GM23338 (cell line): ENCODE measurements around the gene VPS4A.

Experiments used
- CTCF ChIP-seq, 2 experiments: fragments of 200-600 bp in 1 of 2; sonication (generic) in 1 of 2; conservative IDR thresholded peaks; 2 replicates each; pipeline versions ENCODE4 v1.5.1 to v1.6.1; 2016 to 2017; ENCODE audit warnings: antibody characterized with exemption in 2 of 2, low read depth in 2 of 2, mild to moderate bottlenecking in 2 of 2, moderate library complexity in 1 of 2
- EZH2 ChIP-seq: fragments of 200-600 bp; sonication (generic); IDR thresholded peaks from one replicate; pipeline ENCODE4 v1.8.0; 2017; ENCODE audit warnings: antibody characterized with exemption, mild to moderate bottlenecking, low read depth; ENCODE audit not compliant: unreplicated experiment
- EZH2phosphoT487 ChIP-seq: fragments of 200-600 bp; sonication (generic); IDR thresholded peaks from one replicate; pipeline ENCODE4 v1.8.1; 2018; ENCODE audit warnings: antibody characterized with exemption; ENCODE audit not compliant: unreplicated experiment
- REST ChIP-seq: IDR thresholded peaks from one replicate; pipeline ENCODE4 v1.6.1; 2018; ENCODE audit warnings: antibody characterized with exemption; ENCODE audit not compliant: unreplicated experiment

DNA sequence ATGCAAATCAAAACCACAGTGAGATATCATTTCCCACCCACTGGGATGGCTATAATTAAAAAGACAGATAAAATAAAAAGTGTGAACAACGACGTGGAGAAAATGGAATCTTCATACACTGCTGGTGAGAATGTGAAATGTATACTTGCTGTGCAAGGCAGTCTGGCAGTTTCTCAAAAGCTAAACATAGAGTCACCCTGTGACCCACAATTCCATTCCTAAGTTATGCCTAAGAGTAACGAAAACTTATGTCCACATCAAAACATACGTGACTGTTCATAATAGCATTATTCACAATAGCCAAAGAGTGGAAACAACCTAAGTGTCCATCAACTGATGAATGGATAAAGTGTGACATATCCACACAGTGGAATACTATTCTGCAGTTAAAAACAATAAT is 38.1 kb upstream of the VPS4A start:
- TF ChIP-seq EZH2 (no peak), CTCF (conservative IDR thresholded peaks at IDR 0.05; ENCODE audit: low read depth in 2 of 2) (no peak), EZH2phosphoT487 (no peak), REST (no peak)
